Measurements from ENCODE around the gene SPRR5.

DNA sequence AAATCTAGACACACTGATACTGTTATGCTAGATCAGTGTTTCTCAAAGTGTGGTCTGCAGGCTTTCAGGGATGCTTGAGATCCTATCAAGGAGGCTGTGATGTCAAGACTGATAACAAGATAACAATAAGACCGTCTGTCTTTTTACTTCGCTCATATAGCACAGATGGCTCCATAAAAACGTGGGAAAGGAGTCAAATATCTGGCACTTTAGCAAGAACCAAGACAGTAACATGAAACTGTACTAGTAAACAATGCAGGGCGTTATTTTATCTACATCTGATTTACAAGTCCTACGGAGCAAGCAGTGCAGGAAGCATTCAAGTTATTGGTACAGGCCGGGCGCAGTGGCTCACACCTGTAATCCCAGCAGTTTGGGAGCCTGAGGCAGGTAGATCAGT lies 50.9 kb downstream of the SPRR5 start:
- TF ChIP-seq POLR2A (IDR thresholded peaks at IDR 0.05; ENCODE audit: low read length): no peak
- no peak for TF ChIP-seq GATA1 (IDR thresholded peaks at IDR 0.05; ENCODE audit: low read depth, low read length)
